ENCODE results near the gene ARFGEF2. TPM values are rescaled to one million over a fixed set of nuclear protein-coding genes. Genes with fewer than 3 reads are reported as not detected.
"Not testable (repeated sequence)": the region's sequence is repeated elsewhere in the genome, so short reads cannot be mapped to it uniquely, and the experiment has no call there.

The ARFGEF2 gene
- total RNA-seq, 1 donor from 2014 or later = 28.4 TPM

DNA sequence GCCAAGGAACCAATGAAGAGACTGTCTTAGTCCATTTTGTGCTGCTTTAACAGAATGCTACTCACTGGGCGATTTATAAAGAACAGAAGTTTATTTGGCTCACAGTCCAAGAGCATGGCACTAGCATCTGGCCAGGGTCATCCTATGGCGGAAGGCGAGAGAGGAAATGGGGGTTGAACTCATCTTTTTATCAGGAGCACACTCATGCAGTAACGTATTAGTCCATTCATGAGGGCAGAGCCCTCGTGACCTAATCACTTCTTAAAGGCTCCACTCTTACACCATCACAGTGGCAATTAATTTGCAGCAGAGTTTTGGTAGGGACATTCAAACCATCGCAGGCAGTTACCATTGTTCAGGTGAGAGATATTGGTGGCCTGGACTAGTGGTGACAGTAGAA, 8.5 kb downstream of the ARFGEF2 start:
- DNase-seq = no peak

DNA sequence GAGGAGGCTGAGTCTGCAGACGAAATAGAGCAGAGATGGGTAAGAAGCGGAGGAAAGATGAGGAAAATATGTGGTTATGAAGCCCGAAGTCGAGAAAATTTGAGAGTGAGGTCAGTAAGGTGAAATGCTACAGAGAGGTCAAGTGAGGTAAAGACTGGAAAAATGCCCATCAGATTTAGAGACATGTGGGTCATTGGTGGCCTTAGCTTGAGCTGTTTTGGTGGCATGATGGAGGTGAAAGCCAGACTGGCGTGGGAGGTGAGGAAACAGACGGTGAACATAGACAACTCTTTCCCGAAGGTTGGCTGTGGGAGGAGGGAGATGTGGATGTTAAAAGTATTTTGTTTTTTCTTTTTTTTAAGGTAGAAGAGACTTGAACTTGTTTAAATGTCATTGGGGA, 9.4 kb downstream of the ARFGEF2 start:
- DNase-seq = no peak

DNA sequence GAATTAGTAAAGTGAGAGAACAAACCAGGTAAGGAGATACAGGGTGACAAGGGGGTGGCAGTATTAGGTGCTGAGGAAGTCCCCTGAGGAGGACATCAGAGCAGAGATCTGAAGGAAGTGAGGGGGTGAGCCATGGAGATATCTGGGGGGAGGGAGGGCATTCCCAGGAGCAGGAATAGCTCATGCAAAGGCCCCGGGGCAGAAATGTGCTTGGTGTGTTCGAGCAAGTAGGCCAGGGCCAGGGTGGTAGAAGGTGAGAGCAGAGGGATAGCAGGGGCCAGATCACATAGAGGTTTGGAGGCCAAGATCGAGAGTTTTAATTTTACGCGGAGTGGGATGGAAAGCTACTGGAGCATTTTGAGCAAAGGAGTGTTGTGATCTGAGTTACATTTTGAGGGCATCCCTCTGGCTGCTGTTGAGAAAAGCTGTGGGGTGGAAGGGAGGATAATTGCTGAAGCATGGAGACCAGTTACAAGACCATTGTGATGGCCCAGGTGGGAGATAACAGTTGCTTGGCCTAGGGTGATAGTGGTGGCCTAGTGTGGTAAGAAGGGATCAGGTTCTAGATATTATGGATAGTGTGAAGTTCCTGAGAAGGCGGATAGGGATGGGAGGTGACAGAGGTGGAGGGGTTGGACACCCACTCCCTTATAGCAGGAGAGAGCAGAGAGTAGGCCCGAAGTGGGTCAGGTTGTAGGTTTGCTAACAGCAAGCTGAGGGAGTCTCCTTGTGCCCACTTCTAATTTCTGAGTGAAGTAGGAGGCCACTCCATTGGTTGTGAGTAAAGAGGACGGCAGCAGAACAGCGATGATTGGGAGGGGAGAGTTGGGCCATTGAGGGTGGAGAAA, 10.2 kb downstream of the ARFGEF2 start:
- DNase-seq = no peak

DNA sequence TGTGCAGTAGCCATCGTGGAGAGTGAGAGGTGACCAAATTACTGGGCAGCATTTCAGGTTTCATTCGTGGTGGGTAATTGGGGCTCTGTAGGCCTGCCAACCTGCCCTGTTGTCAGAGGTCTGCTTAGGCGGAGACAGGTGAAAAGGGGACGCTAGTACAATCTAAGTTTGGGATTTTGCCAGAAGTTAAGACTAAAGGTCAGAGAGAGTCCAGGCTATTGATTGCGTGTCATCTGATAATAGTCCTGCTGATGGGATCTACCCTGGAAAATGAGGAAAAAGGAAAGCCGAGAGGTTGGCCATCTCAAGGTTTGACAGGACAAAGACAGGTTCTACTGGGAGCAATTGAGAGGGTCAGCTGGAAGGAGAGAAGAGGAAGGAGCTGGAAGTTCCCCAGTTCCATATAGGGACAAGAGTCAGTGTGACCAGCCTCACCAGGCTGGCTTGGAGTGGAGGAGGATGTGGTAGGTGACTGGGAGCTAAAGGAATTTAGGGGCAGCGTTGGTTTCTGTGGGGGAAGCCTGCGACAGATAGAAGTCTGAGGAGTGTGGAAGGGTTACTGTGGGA, 10.9 kb downstream of the ARFGEF2 start:
- DNase-seq = no peak

DNA sequence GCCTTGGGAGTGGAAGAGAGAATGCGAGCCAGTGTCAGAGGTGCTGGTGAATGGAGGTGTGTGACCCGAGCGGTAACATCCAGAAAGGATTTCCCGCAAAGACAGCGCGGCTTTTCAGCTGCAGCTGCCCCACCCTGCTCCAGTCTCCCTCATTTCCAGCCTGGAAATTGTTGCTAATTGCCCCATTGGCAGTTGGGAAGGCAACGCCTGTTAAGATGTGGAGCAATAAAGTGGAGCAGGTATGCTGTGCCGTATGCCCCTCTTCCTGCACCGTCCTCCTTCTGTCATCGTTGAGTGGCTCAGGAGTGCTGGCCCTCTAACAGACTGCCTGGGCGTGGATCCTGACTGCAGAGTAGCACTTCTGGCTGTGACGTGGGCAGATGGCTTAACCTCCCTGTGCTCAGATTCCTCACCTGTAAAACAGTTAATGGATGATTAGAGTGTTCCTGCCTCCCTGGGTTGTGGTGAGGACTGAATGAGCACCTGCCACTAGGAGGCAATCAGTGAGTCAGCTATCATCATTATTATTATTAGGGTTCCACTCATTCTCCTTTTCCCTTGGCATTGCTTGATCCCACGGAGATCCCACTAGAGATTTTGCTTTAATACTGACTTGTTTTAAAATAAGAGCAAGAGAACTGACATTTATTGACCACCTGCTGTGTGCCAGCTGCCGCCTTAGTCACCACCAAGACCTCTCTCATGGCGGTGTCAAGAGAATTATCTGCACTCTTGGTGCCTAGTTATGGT, 11.7 kb downstream of the ARFGEF2 start:
- no peak for DNase-seq

DNA sequence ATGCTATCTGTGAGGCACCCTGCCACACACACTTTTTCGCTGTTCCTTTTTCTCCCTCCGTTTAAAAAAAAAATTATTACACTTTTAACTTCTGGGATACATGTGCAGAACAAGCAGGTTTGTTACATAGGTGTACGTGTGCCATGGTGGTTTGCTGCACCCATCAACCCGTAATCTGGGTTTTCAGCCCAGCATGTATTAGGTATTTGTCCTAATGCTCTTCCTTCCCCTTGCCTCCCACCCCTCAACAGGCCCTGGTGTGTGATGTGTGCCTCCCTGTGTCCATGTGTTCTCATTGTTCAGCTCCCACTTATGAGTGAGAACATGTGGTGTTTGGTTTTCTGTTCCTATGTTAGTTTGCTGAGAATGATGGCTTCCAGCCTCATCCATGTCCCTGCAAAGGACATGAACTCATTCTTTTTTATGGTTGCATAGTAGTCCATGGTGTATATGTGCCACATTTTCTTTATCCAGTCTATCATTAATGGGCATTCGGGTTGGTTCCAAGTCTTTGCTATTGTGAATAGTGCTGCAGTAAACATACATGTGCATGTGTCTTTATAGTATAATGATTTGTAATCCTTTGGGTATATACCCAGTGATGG, 12.9 kb downstream of the ARFGEF2 start:
- not testable (repeated sequence) for DNase-seq

DNA sequence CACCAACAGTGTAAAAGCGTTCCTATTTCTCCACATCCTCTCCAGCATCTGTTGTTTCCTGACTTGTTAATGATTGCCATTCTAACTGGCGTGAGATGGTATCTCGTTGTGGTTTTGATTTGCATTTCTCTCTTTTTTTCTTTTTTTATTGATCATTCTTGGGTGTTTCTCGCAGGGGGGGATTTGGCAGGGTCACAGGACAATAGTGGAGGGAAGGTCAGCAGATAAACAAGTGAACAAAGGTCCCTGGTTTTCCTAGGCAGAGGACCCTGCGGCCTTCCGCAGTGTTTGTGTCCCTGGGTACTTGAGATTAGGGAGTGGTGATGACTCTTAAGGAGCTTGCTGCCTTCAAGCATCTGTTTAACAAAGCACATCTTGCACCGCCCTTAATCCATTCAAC, 13.5 kb downstream of the ARFGEF2 start:
- DNase-seq = not testable (repeated sequence)

DNA sequence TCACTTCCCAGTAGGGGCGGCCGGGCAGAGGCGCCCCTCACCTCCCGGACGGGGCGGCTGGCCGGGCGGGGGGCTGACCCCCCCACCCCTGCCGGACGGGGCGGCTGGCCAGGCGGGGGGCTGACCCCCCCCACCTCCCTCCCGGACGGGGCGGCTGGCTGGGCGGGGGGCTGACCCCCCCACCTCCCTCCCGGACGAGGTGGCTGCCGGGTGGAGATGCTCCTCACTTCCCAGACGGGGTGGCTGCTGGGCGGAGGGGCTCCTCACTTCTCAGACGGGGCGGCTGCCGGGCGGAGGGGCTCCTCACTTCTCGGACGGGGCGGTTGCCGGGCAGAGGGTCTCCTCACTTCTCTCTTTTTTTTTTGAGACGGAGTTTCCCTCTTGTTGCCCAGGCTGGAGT, 14.7 kb downstream of the ARFGEF2 start:
- DNase-seq = not testable (repeated sequence)

DNA sequence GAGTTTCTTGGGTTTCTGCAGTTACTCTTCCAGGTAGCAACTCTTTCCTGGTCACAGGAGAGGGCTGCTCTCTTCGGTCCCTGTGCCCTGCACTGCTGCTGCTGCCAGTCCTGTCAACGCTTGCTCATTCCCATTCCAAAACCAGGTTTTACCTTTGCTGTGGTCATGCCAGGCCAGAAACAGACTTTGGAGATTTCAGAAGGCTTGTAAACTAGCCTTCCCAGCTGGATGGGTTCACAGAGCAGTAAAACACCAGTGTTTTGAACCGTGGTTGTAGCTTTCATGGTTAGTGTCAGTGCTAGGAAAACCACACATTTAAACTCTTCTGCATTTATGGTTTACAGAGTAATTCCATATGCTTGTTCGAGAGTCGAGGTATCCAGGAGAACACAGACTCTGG, 16.2 kb downstream of the ARFGEF2 start:
- no peak for DNase-seq

DNA sequence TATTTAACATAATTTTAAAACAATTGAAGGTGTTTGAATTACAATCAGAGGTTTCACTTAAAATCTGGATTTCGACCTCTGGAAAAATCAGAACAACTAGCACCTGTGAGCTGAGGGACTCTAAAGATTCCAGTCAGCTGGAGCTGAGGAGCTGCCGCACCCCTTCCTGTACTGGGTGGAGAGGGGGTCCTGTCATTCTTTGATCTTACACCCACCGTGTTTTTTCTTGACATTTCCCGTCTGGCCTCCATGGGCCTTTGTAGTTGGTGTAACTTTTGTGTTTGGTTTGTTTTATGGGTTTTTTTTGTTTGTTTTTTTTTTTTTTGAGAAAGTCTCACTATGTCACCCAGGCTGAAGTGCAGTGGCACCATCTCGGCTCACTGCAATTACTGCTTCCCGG, 17.2 kb downstream of the ARFGEF2 start:
- DNase-seq = no peak

DNA sequence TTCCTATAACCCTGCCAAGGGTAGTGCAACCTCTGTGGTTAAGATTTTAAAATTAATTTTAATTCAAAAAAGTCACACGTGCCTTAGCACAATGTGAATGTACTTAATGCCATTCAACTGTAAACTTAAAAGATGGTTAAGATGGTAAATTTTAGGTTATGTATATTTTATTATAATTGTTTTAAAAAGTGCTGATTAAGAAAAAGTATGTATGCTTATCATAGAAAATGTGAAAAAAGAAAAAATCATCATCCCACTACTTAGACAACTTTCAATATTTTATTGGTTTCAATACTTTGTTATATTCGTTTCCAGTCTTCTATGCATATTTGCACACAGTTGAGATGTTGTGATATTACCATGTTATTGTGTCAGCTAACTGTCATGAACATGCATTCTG, 18.7 kb downstream of the ARFGEF2 start:
- no peak for DNase-seq

DNA sequence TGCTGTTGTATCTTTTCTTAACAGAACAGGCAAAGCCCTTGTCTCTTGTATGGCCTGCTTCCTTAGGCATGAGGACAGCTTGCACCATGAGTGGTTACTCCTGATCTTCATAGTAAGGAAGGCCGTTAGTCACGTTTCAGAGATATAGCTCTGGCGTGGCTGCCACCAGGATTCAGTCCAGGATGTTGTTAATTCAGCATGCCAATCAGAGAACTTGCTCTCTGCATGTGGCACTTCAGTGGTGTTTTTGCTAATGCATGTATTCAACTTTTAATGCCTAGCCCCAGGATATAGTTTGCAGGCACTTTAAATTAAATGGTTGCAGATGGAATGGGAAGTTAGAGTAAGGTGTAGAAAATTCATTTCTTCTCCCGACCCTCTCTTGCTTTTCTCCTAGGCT, 20.0 kb downstream of the ARFGEF2 start:
- DNase-seq = no peak

DNA sequence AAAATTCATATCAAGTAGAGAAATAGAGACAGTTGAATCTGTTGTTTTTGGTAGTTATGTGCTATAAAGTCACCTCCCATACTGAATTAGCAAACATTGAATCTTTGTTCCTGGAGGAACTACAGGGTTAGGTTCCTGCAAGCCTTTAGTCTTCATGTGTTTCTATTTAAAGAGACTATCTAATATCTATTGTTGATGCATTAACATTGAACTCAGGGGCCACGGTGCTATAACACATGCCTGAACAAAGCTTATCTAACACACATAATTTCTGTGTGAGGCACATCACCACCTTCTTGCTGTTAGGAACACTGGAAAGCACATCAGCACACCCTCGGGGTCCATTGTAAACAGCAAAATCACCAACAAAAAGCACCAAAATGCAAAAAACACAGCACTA, 21.2 kb downstream of the ARFGEF2 start:
- no peak for DNase-seq

DNA sequence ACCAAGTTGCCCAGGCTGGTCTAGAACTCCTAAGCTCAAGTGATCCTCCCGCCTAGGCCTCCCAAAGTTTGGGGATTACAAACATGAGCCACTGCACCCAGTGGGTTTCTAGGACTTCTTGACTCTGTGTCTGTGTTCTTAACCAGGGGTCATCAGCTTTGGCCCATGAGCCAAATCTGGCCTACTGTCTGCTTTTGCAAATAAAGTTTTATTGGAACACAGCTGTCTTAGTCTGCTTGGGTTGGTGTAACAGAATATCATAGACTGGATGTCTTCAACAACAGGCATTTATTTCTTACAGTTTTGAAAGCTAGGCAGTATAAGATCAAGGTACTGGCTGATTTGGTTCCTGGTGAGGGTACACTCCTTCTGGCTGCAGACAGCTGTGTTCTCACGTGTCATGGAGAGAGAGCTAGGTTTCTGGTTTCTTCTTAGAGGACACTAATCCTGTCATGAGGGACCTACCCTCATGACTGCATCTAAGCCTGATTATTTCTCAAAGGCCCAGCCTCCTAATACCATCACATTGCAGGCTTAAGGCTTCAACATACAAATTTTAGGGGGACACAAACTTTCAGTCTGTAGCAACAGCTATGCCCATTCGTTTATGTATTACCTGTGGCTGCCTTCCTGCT, 23.3 kb downstream of the ARFGEF2 start:
- no peak for DNase-seq

DNA sequence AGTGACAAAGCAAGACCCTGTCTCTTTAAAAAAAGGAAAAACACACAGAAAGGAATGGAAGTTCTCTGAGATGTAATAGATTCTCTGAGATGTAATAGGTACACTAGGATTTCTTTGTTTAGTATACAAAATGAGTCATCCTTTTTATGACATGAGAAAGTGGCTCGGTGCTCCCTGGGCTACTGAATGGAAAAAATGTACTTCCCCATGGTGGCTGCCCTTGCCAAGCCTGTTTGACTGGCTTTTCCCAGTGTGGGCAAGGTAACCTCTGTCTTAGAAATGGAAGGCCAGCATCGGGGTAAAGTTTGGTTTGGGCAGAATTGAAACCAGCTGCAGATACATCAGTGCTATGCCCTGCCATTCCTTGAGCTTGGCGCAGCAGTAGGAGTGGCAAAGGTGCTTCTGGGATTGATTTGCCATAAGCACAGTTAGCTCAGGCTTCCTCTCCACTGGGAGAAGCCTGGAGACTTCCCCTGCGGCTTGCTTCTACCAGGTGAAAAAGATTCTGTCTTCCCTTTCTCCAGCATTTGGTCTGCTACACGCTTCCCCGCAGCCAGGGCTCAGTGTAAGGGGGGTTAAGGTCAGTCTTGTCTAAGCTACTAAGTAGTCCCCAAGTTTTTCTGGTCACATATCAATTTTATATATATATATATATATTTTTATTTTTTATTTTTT, 24.5 kb downstream of the ARFGEF2 start:
- no peak for DNase-seq

DNA sequence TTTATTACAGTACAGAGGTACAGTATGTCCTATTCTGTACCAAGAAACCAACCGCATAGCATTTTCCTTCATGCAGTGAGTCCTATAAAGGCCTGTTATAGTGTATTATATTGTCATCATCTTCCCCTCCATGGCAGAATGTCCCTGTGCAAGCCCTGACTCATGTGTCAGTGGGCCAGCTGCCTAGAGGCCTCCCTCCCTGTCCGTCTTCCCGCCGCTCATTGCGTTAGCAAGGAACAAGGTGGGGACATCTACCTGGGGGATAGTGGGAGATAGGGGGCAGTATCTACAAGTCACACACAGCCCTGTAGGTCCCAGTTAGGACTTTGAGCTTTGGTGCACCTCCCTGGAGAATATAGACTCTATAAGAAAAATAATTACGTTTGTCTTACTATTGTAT, 27.1 kb downstream of the ARFGEF2 start:
- DNase-seq = no peak

DNA sequence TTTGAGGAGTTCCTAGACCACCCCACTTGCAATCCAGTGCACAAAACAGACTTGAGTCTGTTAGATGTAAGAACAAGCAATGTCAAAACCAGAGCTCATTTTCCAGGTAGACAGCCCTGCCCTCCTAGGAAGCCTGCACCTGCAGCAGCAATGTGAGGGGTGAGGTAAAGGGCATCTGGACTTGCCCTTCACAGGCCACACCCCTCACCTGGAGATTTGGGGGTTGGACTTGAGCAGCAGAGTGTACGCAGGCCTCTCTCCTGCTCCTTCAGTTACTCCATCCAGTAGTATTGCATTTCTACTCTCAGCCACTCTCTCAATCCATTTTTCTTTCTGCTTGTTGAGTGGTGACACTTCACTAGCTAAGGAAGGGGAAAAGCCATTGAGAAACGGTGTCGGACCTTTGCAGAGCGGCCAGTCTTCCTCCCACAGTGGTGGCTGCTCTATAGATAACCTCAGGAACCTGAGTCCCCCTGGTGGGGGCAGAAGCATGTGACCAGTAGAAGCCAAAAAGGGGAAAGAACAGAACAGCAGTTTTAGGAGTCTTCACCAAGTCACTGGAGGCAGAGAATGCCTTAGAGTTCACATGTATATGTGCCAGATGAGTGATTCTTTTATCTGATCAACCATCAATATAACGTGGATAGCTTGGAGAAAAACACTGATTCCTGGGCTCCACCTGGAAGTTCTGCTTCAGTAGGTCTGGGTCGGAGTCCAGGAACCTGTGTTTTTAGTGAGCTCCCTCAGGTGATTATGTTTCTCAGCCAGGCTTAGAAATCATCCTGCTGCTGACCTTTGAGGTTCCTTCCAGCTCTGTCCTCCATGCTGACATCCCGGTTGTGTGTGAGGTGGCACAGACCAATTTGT, 28.0 kb downstream of the ARFGEF2 start:
- no peak for DNase-seq

DNA sequence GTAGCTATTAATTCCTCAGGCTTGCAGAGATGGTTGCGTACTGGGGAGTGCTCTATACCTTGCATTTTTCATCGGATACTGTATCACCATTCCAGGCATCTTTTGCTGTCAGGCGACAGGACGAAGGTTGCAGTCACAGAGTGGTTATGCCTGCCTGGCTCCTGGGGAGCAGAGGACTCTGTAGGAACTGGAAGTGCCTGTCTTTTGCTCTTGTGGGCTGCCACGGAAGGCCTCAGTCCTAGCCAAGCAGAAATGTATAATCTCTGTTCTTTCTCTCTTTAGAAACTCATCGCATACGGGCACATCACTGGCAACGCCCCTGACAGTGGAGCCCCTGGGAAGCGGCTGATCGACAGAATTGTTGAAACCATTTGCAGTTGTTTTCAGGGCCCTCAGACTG, 29.5 kb downstream of the ARFGEF2 start:
- DNase-seq = no peak

DNA sequence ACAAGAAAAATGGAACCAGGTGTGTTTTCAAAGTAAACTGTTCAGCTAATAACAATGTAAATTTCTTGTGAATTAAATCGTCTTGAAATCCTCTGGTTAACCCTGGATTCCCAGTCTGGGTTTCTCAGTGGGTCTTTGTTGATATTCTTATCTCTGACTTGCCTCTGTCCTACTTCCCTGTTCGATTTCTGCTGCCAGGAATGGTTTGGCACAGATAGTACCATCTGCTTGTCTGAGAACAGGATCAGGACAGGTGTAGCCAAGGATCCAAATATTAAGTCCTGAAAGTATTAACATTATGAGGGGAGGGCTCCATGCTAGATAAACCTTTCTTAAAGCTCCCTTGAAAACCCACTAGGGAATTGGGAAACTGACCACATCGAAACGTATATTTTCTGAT, 30.1 kb downstream of the ARFGEF2 start:
- DNase-seq = no peak

DNA sequence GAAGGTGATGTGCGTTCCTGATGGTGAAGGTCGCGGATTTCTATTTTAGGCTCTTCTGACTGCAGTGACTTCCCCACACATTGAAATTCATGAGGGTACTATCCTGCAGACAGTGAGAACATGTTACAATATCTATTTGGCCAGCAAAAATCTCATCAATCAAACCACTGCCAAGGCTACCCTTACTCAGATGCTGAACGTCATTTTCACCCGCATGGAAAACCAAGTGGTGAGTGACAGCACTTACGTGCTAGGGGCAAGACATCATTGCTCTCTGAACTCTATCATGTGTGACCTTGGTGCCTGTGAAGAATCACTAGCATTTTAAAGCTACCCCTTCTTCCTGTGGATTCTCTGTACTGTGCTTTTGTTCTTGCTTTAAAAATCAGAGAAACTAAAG, 31.1 kb downstream of the ARFGEF2 start:
- DNase-seq = no peak

DNA sequence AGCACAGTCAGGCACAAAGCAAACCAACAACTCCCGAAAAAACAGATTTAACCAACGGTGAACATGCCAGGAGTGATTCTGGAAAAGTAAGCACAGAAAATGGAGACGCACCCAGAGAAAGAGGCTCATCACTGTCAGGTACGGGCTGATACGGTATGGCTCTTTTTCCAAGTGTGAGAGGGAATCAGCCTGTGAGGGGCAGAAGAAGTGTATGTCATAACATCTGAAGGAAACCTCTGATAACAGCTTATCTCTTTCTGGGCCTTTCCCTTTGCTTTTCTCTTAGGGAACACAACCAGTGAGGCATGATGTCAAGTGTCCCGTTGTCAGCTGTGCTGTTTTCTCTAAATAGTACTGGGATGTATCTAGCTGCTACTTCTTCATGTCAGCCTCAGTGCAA, 32.1 kb downstream of the ARFGEF2 start:
- no peak for DNase-seq

All from skin of body (tissue), 2 donors.